Kidney epithelial cell (primary cell): ENCODE data around the gene TPRA1. TPM values are rescaled to one million over a fixed set of nuclear protein-coding genes. Genes with fewer than 3 reads are reported as not detected.

Experiments used
- DNase-seq: peaks from one replicate; pipeline ENCODE4 v3.0.0-alpha.2; 2010; ENCODE audit warnings: low read depth
- H3K27me3 ChIP-seq: 2 replicates; pipeline ENCODE4 v1.6.0; 2011; ENCODE audit warnings: low read length; ENCODE audit not compliant: control insufficient read depth, insufficient read depth
- H3K36me3 ChIP-seq: 2 replicates; pipeline ENCODE4 v1.5.1; 2011; ENCODE audit warnings: low read length; ENCODE audit not compliant: control insufficient read depth, insufficient read depth
- H3K4me3 ChIP-seq: 2 replicates; pipeline ENCODE4 v1.5.1; 2011; ENCODE audit warnings: low read depth, mild to moderate bottlenecking, control low read depth, low read length
- CTCF ChIP-seq: IDR thresholded peaks from 2 replicates; pipeline ENCODE4 v1.5.1; 2011; ENCODE audit warnings: mild to moderate bottlenecking, moderate library complexity, low read length, control low read depth, inconsistent platforms; ENCODE audit not compliant: insufficient read depth, poor library complexity, severe bottlenecking
- total RNA-seq: library from RNA; depleted of rRNA; stranded (reverse); fragments of >200 nt; gene quantifications from 2 replicates; pipeline ENCODE4 v1.2.3, GENCODE V29; 2015

The TPRA1 gene
- total RNA-seq, 1 donor from 2014 or later = 95.2 TPM

GRCh38 chr3:127628426-127628787 is 37.9 kb upstream of the TPRA1 start:
- no peaks in the 10 kb centered on the region for H3K36me3 ChIP-seq
- peaks cover 15% of the 10 kb centered on the region for H3K27me3 ChIP-seq
- no peak for DNase-seq
- TF ChIP-seq CTCF = no peak
- H3K4me3 ChIP-seq = no peak overlapping the region

GRCh38 chr3:127625821-127626220 is 35.3 kb upstream of the TPRA1 start:
- H3K4me3 ChIP-seq = no peak overlapping the region
- no peak for TF ChIP-seq CTCF
- no peaks in the 10 kb centered on the region for H3K36me3 ChIP-seq
- H3K27me3 ChIP-seq = peaks cover 15% of the 10 kb centered on the region
- no peak for DNase-seq

GRCh38 chr3:127624063-127624462 is 33.5 kb upstream of the TPRA1 start:
- no peak for TF ChIP-seq CTCF
- Histone ChIP-seq H3K36me3 (no peaks in the 10 kb centered on the region), H3K4me3 (no peak overlapping the region), H3K27me3 (peaks cover 6% of the 10 kb centered on the region)
- DNase-seq = no peak

GRCh38 chr3:127622772-127623576 is 32.4 kb upstream of the TPRA1 start:
- TF ChIP-seq CTCF = no peak
- H3K36me3 ChIP-seq = no peaks in the 10 kb centered on the region
- no peak for DNase-seq
- H3K27me3 ChIP-seq = no peaks in the 10 kb centered on the region
- no peak overlapping the region for H3K4me3 ChIP-seq

- DNase-seq = no peak
- Histone ChIP-seq H3K27me3 (no peaks in the 10 kb centered on the region), H3K36me3 (no peaks in the 10 kb centered on the region), H3K4me3 (no peak overlapping the region)
- no peak for TF ChIP-seq CTCF
Measured at GRCh38 chr3:127622031-127622430, 31.5 kb upstream of the TPRA1 start.
